T-helper 2 cell treated with Interferon-gamma antibody and Interleukin-4, amounts not matched to agents 5 μg/mL and 100 μg/mL, for 36 hours (primary cell): ENCODE measurements around the gene GAA.
A peak's percentile ranks its signal among the peaks of the same experiment; 100 is the strongest.
"Not testable (repeated sequence)": the region's sequence is repeated elsewhere in the genome, so short reads cannot be mapped to it uniquely, and the experiment has no call there.

ENCODE experiments used
- DNase-seq: peaks from one replicate; pipeline ENCODE4 v3.0.0; 2021; ENCODE audit warnings: low spot score
- H3K27ac Mint-ChIP-seq: one replicate; pipeline ENCODE4 v1.8.0; 2021; ENCODE audit warnings: mild to moderate bottlenecking, mixed read lengths
- H3K27me3 Mint-ChIP-seq: one replicate; pipeline ENCODE4 v1.8.0; 2021; ENCODE audit warnings: low read depth, mixed read lengths
- H3K36me3 Mint-ChIP-seq: one replicate; pipeline ENCODE4 v1.8.0; 2021; ENCODE audit warnings: low read depth, mixed read lengths
- H3K4me1 Mint-ChIP-seq: one replicate; pipeline ENCODE4 v1.8.0; 2021; ENCODE audit warnings: low read depth, mixed read lengths
- H3K4me3 Mint-ChIP-seq: one replicate; pipeline ENCODE4 v1.8.0; 2022; ENCODE audit warnings: mild to moderate bottlenecking, moderate library complexity, mixed read lengths
- H3K9me3 Mint-ChIP-seq: one replicate; pipeline ENCODE4 v1.8.0; 2021; ENCODE audit warnings: mixed read lengths

Gene GAA

DNA sequence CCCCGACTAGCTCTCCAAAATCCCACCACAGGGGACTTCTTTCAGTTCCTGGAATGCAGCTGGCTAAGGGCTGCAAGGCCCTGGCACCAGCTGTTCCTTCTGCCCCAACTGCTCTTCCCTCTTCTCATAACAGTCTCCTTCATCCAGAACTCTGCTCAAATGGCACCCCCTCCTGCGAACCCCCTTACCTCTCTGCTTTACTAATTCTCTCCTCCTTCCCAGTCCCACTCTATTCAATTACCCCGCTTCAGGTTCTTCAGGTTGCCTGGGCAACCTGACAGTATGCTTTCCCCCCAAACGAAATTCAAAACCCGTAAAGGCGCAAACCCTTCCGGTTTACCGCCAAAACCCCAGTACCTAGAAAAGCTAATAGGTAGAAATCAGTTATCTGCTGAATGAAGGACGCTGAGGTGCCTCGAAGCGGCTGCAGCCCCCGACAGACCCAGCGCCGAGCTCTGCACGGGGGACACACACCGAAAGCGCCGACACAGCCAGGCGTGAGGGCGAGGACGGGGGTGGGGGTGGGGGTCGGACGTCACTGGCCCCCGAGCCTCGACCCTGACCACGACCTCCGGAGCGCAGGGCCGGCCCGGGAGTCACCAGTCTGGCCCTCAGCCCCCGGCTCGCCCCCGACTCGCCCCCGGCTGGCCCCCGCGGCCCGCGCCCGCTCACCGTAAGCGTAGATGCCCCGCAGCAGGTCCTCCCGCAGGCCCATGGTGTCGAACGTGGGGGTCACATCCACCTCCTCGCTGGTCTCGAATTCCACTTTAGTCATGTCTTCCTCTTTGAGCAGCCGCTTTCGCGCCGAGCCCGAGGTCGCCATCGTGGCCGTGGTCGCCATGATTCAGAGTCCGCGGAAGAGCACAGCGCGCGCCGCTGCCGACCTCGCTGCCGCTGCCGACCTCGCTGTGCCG lies 45.0 kb downstream of the GAA start:
- DNase-seq: no peak
- H3K4me3 Mint-ChIP-seq: peak overlapping the region; percentile 97
- H3K27me3 Mint-ChIP-seq: no peaks in the 10 kb centered on the region
- H3K36me3 Mint-ChIP-seq: peaks cover 36% of the 10 kb centered on the region
- H3K4me1 Mint-ChIP-seq: peaks cover 35% of the 10 kb centered on the region
- H3K27ac Mint-ChIP-seq: peak overlapping the region; percentile 99
- no peaks in the 10 kb centered on the region for H3K9me3 Mint-ChIP-seq

DNA sequence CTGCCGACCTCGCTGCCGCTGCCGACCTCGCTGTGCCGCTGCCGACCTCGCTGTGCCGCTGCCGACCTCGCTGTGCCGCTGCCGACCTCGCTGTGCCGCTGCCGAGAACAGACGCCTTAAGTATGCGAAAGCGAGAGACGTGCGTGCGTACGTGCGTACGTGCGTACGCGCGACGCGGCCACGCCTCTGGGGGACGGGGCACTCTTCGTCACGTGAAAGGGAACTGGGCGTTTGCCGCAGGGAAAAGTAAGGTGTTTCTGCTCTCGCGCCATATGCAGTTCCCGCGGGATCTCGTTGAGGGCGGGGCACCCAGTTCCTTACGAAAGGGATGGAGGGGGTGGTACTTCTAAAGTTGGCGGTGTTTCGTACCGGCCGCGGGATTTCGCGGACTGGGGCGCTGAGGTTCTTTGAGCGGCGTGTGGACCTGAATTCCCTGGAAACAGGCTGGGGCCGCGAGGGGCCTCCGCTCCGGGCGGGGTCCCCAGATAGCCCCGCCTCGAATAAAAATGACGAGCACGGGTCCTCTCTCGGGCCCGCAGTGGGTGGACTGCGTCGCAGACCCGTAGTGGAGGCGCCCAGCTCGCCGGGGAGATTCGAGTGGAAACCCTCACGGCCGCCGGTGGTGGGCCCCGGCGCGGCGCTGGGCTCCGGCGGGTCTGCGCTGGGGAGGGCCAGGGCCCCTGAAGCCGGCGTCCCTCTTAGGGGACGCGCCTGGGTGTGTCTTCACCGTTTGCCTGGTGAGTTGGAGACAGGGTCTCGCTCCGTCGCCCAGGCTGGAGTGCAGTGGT lies 45.8 kb downstream of the GAA start, which contains the start of gene EIF4A3:
Gene EIF4A3, minus strand, starts transcription at position 94 of the 788 bp plus-strand sequence. CDS start 167 bp downstream, outside the sequence.
- Mint-ChIP-seq H3K4me3 (peak within 1 kb of the TSS; percentile 97), H3K4me1 (peaks cover 34% of the 10 kb centered on the region), H3K27ac (peak within 1 kb of the TSS; percentile 99), H3K27me3 (no peaks in the 10 kb centered on the region), H3K9me3 (peaks cover 5% of the 10 kb centered on the region), H3K36me3 (peaks cover 27% of the 10 kb centered on the region)
- DNase-seq: peak; percentile 98

DNA sequence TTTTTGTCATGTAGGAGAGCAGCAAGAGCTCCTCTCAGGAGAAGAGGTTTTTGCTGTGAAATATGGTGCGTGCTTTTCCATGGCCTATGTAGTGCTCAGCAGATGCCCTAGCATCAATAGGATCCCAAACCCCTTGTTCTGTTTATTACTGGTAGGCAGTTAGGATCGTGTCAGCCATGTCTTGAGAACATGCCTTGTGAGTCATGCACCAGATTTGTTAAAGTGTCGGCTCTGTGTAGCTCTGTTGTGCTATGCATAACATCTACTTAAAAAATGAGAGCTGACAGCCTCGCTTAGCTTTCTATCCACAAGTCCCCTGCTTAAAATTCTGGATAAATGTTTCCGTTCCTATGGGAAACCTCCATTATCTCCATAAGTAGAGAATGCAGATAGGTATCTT lies 50.0 kb downstream of the GAA start:
- H3K27me3 Mint-ChIP-seq: no peaks in the 10 kb centered on the region
- H3K27ac Mint-ChIP-seq: no peak overlapping the region
- no peak overlapping the region for H3K4me3 Mint-ChIP-seq
- H3K36me3 Mint-ChIP-seq: peaks cover 11% of the 10 kb centered on the region
- peaks cover 13% of the 10 kb centered on the region for H3K4me1 Mint-ChIP-seq
- H3K9me3 Mint-ChIP-seq: peaks cover 23% of the 10 kb centered on the region
- DNase-seq: no peak

DNA sequence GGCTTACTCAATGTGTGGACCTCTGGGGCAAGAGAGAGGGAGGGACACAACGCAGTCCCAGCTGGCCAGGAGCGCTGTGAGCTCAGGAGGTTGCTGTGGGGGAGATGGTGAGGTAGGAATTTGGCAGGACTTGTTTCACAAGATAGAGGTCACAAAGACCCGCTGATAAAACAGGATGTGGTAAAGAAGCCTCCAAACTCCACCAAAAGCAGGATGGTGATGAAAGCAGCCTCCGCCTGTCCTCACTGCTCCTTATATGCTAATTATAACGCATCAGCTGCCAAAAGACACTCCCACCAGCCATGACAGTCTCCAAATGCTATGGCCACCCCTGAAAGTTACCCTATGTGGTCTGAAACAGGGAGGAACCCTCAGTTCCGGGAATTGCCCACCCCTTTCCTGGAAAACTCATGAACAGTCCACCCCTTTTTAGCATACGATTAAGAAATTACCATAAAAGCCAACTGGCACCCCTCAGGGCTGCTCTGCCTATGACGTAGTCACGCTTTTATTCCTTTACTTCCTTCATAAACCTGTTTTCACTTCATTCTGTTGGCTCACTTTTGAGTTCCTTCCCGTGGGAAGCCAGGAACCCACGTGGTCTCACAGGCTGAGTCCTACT lies 50.8 kb downstream of the GAA start:
- DNase-seq: no peak
- Mint-ChIP-seq H3K27ac (no peak overlapping the region), H3K9me3 (peaks cover 23% of the 10 kb centered on the region), H3K4me3 (no peak overlapping the region), H3K4me1 (peaks cover 13% of the 10 kb centered on the region), H3K27me3 (no peaks in the 10 kb centered on the region), H3K36me3 (peaks cover 9% of the 10 kb centered on the region)

DNA sequence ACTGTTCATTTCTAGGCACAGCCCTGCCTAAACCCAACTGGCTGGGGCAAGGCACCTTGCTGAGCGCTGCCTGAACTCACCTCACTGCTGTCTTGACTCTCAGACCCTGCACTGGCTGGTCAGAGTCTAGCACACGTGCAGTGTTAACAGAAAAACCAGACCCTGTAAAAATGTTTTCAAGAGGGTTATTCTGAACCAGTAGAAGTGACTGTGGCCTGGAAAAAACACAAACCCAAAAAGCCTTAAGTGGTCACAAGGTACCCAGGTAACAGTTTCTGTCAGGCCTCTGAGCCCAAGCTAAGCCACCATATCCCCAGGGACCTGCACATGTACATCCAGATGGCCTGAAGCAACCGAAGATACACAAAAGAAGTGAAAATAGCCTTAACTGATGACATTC lies 51.6 kb downstream of the GAA start:
- Mint-ChIP-seq H3K4me3 (no peak overlapping the region), H3K9me3 (peaks cover 23% of the 10 kb centered on the region), H3K36me3 (peaks cover 8% of the 10 kb centered on the region), H3K27me3 (no peaks in the 10 kb centered on the region), H3K4me1 (peaks cover 10% of the 10 kb centered on the region), H3K27ac (no peak overlapping the region)
- no peak for DNase-seq

DNA sequence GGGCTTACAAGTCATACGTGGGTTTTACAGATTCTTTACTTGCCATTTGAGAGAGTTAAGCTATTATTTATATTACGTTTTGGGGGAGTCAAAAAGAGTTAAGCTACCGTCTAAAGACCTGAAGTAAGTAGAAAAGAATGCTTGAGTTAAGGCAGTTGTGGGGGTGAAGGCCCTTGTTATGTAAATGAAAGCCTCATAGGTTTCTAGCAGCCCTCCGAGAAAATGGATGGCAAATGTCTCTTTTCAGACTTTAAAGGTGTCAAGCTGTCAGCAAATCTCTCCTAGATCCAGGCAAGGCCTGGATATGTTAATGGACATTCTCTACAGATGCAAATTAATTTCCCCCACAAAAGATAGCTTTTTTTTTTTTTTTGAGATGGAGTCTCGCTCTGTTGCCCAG lies 52.8 kb downstream of the GAA start:
- H3K4me3 Mint-ChIP-seq: no peak overlapping the region
- peaks cover 4% of the 10 kb centered on the region for H3K4me1 Mint-ChIP-seq
- no peak for DNase-seq
- peaks cover 23% of the 10 kb centered on the region for H3K9me3 Mint-ChIP-seq
- H3K27me3 Mint-ChIP-seq: peaks cover under 1% of the 10 kb centered on the region
- no peak overlapping the region for H3K27ac Mint-ChIP-seq
- peaks cover 8% of the 10 kb centered on the region for H3K36me3 Mint-ChIP-seq

DNA sequence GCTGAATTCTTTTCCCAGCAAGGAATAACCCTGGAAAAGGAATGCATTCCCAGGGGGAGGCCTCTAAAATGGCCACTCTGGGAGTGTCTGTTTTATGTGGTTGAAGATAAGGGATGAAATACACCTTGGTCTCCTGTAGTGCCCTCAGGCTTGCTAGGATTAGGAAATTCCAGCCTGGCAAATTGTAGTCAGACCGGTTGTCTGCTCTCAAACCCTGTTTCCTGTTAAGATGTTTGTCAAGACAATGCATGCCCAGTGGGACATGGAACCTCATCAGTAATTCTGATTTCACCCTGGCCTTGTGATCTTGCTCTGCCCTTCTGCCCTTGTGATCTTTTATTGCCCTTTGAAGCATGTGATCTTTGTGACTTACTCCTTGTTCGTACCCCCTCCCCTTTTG lies 54.2 kb downstream of the GAA start:
- peaks cover 23% of the 10 kb centered on the region for H3K9me3 Mint-ChIP-seq
- H3K27ac Mint-ChIP-seq, H3K4me1 Mint-ChIP-seq, H3K4me3 Mint-ChIP-seq, DNase-seq, H3K36me3 Mint-ChIP-seq, H3K27me3 Mint-ChIP-seq: not testable (repeated sequence)

DNA sequence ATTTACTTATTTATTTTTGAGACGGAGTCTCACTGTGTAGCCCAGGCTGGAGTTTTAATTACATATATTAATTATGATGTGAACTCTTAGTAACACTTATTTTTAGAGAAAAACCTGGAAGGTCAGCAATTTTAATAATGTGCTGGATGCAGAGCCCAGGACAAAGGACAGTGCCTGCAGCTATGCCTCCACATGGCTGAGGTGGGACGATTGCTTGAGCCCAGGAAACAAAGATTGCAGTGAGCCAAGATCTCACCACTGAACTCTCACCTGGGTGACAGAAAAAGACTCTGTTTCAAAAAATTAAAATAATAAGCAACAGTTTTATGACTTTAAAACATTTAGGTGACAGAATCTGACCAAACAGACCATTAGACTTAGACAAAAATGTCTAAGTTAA lies 57.5 kb downstream of the GAA start:
- Mint-ChIP-seq H3K36me3 (peaks cover 2% of the 10 kb centered on the region), H3K4me1 (no peaks in the 10 kb centered on the region), H3K9me3 (peaks cover 11% of the 10 kb centered on the region), H3K27me3 (peaks cover 10% of the 10 kb centered on the region), H3K4me3 (no peak overlapping the region), H3K27ac (no peak overlapping the region)
- no peak for DNase-seq

DNA sequence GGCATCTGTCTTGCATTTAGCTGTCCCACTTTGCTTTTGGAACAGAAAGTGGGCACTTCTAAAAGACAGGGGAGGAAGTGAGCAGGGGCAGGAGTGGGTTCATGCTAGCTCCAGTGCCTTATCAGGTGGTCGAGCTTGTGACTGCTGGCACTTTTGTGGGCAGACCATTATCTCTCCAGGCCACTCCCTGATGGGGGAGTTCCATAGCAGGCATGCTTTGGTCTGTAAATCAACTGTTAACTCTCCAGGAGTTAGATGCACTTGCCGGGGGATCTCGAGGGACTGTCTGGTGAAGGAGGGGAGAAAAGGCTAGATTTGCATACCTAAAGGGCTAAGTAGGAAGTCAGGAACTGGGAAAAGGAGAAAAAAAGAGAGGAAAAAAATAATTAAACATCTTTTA lies 59.2 kb downstream of the GAA start:
- Mint-ChIP-seq H3K9me3 (peaks cover 6% of the 10 kb centered on the region), H3K36me3 (peaks cover 2% of the 10 kb centered on the region), H3K27ac (no peak overlapping the region), H3K4me1 (no peaks in the 10 kb centered on the region), H3K4me3 (no peak overlapping the region), H3K27me3 (peaks cover 10% of the 10 kb centered on the region)
- DNase-seq: no peak

DNA sequence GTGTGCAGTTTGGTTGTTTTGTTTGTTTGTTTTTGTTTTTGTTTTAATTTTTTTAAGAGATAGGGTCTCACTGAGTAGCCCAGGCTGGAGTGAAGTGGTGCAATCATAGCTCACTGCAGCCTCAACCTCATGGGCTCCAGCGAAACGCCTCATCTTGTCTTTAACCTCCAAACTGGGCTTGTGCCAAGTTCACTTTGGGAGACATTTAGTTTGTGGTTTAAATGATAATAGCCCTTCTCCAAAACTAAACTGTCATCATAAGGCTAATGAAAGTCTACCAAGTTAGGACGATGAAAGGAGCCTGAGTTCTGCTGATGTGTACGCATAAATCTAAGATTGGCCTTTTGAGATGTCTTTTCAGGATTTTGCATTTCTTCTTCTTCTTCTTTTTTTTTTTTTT lies 62.0 kb downstream of the GAA start:
- Mint-ChIP-seq H3K27ac (no peak overlapping the region), H3K4me3 (no peak overlapping the region), H3K4me1 (no peaks in the 10 kb centered on the region), H3K27me3 (peaks cover 10% of the 10 kb centered on the region), H3K9me3 (no peaks in the 10 kb centered on the region), H3K36me3 (no peaks in the 10 kb centered on the region)
- no peak for DNase-seq

DNA sequence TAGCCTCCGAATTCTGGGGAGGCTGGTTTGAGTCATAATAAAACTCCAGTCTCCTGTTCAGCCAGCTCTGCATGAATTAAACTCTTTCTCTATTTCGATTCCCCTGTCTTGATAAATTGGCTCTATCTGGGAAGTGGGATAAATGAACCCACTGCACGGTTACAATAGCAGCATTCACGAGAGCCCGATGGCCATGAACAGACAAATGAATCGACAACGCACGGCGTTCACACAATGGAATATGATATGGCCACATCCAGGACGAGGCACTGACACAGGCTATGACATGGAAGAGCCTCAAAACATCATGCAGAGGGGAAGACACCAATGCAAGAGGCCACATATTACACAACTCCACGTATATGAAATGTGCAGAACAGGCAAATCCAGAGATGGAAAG lies 62.8 kb downstream of the GAA start:
- Mint-ChIP-seq H3K9me3 (no peaks in the 10 kb centered on the region), H3K27ac (no peak overlapping the region), H3K4me1 (no peaks in the 10 kb centered on the region), H3K27me3 (peaks cover 10% of the 10 kb centered on the region), H3K4me3 (no peak overlapping the region), H3K36me3 (no peaks in the 10 kb centered on the region)
- no peak for DNase-seq

DNA sequence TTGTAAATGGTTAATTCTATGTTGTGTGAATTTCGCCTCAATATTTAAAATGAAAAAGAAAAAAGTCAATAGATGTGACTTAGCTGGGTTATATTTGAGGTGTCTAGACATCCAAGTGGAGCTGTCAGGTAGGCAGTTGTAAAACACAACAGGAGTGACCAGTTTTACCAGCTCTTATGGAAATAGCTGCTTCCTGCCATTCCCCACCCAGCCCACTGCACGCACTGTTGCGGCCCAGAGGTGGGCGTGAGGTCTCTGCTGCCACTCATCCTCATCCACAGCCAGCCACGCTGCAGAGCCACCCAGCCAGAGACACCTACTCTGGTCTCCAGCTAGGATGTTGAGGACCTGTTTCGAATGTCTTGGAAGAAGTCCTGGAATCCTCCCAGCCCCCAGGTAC lies 65.1 kb downstream of the GAA start:
- Mint-ChIP-seq H3K9me3 (no peaks in the 10 kb centered on the region), H3K4me3 (no peak overlapping the region), H3K27me3 (no peaks in the 10 kb centered on the region), H3K4me1 (no peaks in the 10 kb centered on the region), H3K36me3 (no peaks in the 10 kb centered on the region), H3K27ac (no peak overlapping the region)
- no peak for DNase-seq

DNA sequence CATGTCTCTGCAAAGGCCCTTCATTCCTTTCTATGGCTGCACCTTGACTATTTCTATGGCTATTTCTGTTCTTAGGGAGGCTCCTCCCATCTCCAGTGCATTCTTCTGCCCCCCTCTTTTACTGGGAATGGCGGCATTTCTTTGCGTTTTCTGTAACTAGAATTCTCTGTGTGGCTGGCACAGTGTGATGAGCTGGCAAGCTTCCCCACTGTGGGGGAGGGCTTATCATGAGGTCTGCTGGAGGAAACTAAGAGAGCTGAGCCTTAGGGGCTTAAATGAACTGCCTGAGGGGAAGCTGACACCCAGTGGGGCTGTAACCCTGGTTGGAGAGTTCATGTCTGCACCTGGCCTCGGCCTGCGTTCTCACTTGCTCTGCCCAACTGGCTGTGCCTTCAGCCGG lies 67.0 kb downstream of the GAA start:
- Mint-ChIP-seq H3K4me3 (no peak overlapping the region), H3K27me3 (no peaks in the 10 kb centered on the region), H3K36me3 (no peaks in the 10 kb centered on the region), H3K27ac (no peak overlapping the region), H3K4me1 (no peaks in the 10 kb centered on the region), H3K9me3 (no peaks in the 10 kb centered on the region)
- DNase-seq: no peak

DNA sequence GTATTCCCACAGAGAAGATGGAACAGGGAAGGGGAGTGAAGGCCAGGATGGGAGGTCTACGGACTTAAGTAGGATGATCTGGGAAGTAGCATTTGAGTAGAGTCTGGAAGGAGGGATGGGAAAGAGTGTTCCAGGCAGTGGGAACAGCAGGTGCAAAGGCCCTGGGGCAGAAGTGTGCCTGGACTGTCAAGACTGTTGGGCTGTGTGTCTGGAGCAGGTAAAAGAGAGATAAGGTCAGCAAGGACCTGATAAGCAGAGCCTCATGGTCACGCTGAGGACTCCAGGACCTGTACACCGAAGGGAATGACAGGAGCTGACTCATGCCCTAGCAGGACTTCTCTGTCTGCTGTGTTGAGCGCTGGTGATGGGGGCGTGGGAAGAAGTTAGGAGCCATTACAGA lies 67.7 kb downstream of the GAA start:
- Mint-ChIP-seq H3K4me3 (no peak overlapping the region), H3K9me3 (no peaks in the 10 kb centered on the region), H3K27ac (no peak overlapping the region), H3K4me1 (no peaks in the 10 kb centered on the region), H3K27me3 (no peaks in the 10 kb centered on the region), H3K36me3 (no peaks in the 10 kb centered on the region)
- no peak for DNase-seq
